Endothelial cell of umbilical vein (primary cell): ENCODE results near the gene HSCB. TPM values are rescaled to one million over a fixed set of nuclear protein-coding genes. Genes with fewer than 3 reads are reported as not detected.

Experiments
- BruUV-seq: library from RNA; stranded (reverse); fragments of 400-500 nt; replicated peaks from 2 replicates; lab custom pipeline; 2021; lab: Mats Ljungman, UMichigan
- CTCF ChIA-PET: fragments of 300-600, 350-600 bp; sonication (Branson Sonifier 250); formaldehyde crosslinking; loops from one replicate; lab custom pipeline; 2021; ENCODE audit warnings: antibody characterized with exemption, inconsistent platforms; lab: Charles Lee
- POLR2A ChIA-PET: fragments of 300-600, 350-600 bp; sonication (Branson Sonifier 250); formaldehyde crosslinking; loops from one replicate; lab custom pipeline; 2021; ENCODE audit warnings: antibody characterized with exemption, inconsistent platforms; lab: Charles Lee
- DNase-seq: peaks from one replicate; pipeline ENCODE4 v3.0.0-alpha.2; 2011; ENCODE audit warnings: low read depth, low spot score
- FAIRE-seq: peaks from 2 replicates; lab custom pipeline; 2011; peaks lifted over from hg19 to GRCh38; lab: Jason Lieb, UNC
- H2AFZ ChIP-seq: 2 replicates; pipeline ENCODE4 v1.6.0; 2012; ENCODE audit warnings: low read depth, low read length, control low read depth, inconsistent platforms
- H3K27ac ChIP-seq: 2 replicates; pipeline ENCODE4 v1.5.1; 2011; ENCODE audit warnings: low read depth, mild to moderate bottlenecking, control low read depth, low read length, moderate library complexity; ENCODE audit not compliant: insufficient read depth
- H3K27me3 ChIP-seq, 2 experiments: 2 replicates each; pipeline versions ENCODE4 v1.6.0 to v1.6.1; 2011; ENCODE audit warnings: low read length in 2 of 2, mixed read lengths in 1 of 2; ENCODE audit not compliant: control insufficient read depth in 2 of 2, insufficient read depth in 2 of 2
- H3K36me3 ChIP-seq, 2 experiments: 2 replicates in 1 of 2; 3 replicates in 1 of 2; pipeline ENCODE4 v1.5.1; 2011; ENCODE audit warnings: low read length in 2 of 2, mild to moderate bottlenecking in 1 of 2, moderate library complexity in 1 of 2; ENCODE audit not compliant: control insufficient read depth in 2 of 2, insufficient read depth in 2 of 2; ENCODE audit errors: extremely low read depth in 1 of 2
- H3K4me1 ChIP-seq: 3 replicates; pipeline ENCODE4 v1.5.1; 2011; ENCODE audit warnings: mild to moderate bottlenecking, low read length; ENCODE audit not compliant: control insufficient read depth, insufficient read depth; ENCODE audit errors: extremely low read depth
- H3K4me2 ChIP-seq: 2 replicates; pipeline ENCODE4 v1.6.1; 2011; ENCODE audit warnings: low read length, control low read depth, mixed read lengths; ENCODE audit not compliant: insufficient read depth
- H3K4me3 ChIP-seq, 3 experiments: fragments of 200-600 bp in 1 of 3; sonication (generic), shearing (Covaris generic) in 1 of 3; replicated peaks in 1 of 3; 2 replicates each; pipeline ENCODE4 v1.5.1; 2011 to 2016; ENCODE audit warnings: control low read depth in 3 of 3, low read length in 3 of 3, mild to moderate bottlenecking in 2 of 3, inconsistent platforms in 1 of 3, low read depth in 1 of 3, moderate library complexity in 1 of 3; ENCODE audit not compliant: insufficient read depth in 1 of 3
- H3K79me2 ChIP-seq: 2 replicates; pipeline ENCODE4 v1.6.0; 2012; ENCODE audit warnings: low read length, inconsistent platforms; ENCODE audit not compliant: control insufficient read depth, insufficient read depth
- H3K9ac ChIP-seq: replicated peaks from 2 replicates; pipeline ENCODE3; 2011; ENCODE audit warnings: low read length, control low read depth; ENCODE audit not compliant: insufficient read depth; ENCODE audit errors: extremely low read depth
- H3K9me1 ChIP-seq: replicated peaks from 3 replicates; pipeline ENCODE4 v1.6.0; 2011; ENCODE audit warnings: mild to moderate bottlenecking, low read length; ENCODE audit not compliant: control insufficient read depth, insufficient read depth; ENCODE audit errors: extremely low read depth
- H3K9me3 ChIP-seq: replicated peaks from 2 replicates; pipeline ENCODE4 v1.5.1; 2012; ENCODE audit warnings: low read length, inconsistent platforms; ENCODE audit not compliant: control insufficient read depth, insufficient read depth
- H4K20me1 ChIP-seq: replicated peaks from 2 replicates; pipeline ENCODE3; 2011; ENCODE audit warnings: mild to moderate bottlenecking, low read length; ENCODE audit not compliant: control insufficient read depth, insufficient read depth; ENCODE audit errors: extremely low read depth
- FOS ChIP-seq: IDR thresholded peaks from 2 replicates; pipeline ENCODE4 v1.6.1; 2011; ENCODE audit warnings: mild to moderate bottlenecking, low read length, moderate library complexity, borderline replicate concordance; ENCODE audit not compliant: insufficient read depth
- POLR2A ChIP-seq: IDR thresholded peaks from 2 replicates; pipeline ENCODE4 v1.6.1; 2012; ENCODE audit warnings: low read depth, mild to moderate bottlenecking, control low read depth, low read length
- POLR2AphosphoS5 ChIP-seq: IDR thresholded peaks from 2 replicates; pipeline ENCODE4 v1.6.1; 2012; ENCODE audit warnings: low read depth, mild to moderate bottlenecking, control low read depth, low read length, moderate library complexity; ENCODE audit not compliant: insufficient read depth
- dilution Hi-C: fragments of 300-500 bp; cut with MboI; formaldehyde crosslinking; loops from one replicate; pipeline ENCODE4 v1.15.0; 2019; ENCODE audit warnings: low sequenced_read_pairs; ENCODE audit not compliant: extremely low pct_ligation_motif_present
- intact Hi-C: fragments of 100-400 bp; cut with micrococcal nuclease; formaldehyde crosslinking; loops from one replicate; pipeline ENCODE4 v1.10.0; 2022
- polyA plus RNA-seq, 4 experiments: library from polyadenylated mRNA; depleted of rRNA in 3 of 4; stranded (reverse) in 3 of 4; unstranded in 1 of 4; fragments of >200 nt; gene quantifications; 2 replicates each; pipeline versions ENCODE4 v1.2.1 to v1.2.3, GENCODE V29; 2011 to 2012; ENCODE audit warnings: missing spikeins in 1 of 4
- total RNA-seq: library from RNA; stranded (reverse); gene quantifications from 2 replicates; pipeline ENCODE4 v1.2.3, GENCODE V29; 2021
- TF ChIP-seq, protein P1 (sequence below), 2 donors: IDR thresholded peaks; 1 replicate in 1 of 2; 2 replicates in 1 of 2; pipeline ENCODE4 v1.5.1; 2011; ENCODE audit warnings: low read length in 2 of 2, mild to moderate bottlenecking in 2 of 2, moderate library complexity in 2 of 2, control low read depth in 1 of 2, inconsistent platforms in 1 of 2, low read depth in 1 of 2; ENCODE audit not compliant: insufficient read depth in 1 of 2; ENCODE audit errors: extremely low read depth in 1 of 2
- TF ChIP-seq, protein P2 (sequence below): IDR thresholded peaks from 2 replicates; pipeline ENCODE4 v1.6.1; 2011; ENCODE audit not compliant: insufficient read depth, insufficient read length

Gene HSCB
- total and polyA plus RNA-seq, 2 donors (not counting 3 experiments of a cell fraction or from before 2014, with no cell fraction given): 18.4 to 20.3 TPM

DNA sequence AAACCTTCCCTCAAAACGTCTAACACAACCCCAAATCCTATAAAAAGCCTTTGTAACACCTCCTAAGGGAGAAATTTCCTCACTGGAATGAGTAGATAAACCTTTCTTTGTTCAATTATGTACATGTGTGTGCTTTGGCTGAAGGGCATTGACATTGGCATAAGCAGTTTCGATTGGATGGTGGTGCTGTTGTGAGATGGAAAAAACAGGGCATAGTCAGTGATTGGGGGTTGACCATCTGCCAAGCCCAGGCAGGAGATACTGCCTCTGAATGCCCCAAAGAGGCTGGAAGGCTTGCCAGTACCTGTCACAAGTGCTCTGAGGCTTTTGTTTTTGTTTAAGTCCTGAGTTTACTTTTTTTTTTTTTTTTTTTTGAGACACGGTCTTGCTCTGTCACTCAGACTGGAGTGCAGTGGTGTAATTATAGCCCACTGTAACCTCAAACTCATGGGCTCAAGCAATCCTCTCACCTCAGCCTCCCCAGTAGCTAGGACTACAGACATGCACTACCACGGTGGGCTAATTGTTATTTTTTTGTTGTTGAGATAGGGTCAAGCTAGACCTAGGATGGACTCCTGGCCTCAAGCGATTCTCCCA is 29.5 kb downstream of the HSCB start:
- no peak overlapping the region for H2AFZ ChIP-seq
- ChIA-PET POLR2A (no interaction called here), CTCF (interaction anchor here (2.4 to 3.0 kb wide), 2 partner anchors 92 to 171 kb away, joined by 6 to 23 read pairs; partner anchors contain the start of gene TTC28)
- no peaks in the 10 kb centered on the region for H4K20me1 ChIP-seq
- no peak overlapping the region for H3K4me2 ChIP-seq
- H3K36me3 ChIP-seq: no peaks in the 10 kb centered on the region
- H3K9ac ChIP-seq: no peak overlapping the region
- peaks cover 4% of the 10 kb centered on the region for H3K4me1 ChIP-seq
- intact Hi-C loops: no loop called here
- dilution Hi-C loops: no loop called here
- no peak overlapping the region for H3K27ac ChIP-seq
- no peaks in the 10 kb centered on the region for H3K9me3 ChIP-seq
- TF ChIP-seq, protein P1, sequence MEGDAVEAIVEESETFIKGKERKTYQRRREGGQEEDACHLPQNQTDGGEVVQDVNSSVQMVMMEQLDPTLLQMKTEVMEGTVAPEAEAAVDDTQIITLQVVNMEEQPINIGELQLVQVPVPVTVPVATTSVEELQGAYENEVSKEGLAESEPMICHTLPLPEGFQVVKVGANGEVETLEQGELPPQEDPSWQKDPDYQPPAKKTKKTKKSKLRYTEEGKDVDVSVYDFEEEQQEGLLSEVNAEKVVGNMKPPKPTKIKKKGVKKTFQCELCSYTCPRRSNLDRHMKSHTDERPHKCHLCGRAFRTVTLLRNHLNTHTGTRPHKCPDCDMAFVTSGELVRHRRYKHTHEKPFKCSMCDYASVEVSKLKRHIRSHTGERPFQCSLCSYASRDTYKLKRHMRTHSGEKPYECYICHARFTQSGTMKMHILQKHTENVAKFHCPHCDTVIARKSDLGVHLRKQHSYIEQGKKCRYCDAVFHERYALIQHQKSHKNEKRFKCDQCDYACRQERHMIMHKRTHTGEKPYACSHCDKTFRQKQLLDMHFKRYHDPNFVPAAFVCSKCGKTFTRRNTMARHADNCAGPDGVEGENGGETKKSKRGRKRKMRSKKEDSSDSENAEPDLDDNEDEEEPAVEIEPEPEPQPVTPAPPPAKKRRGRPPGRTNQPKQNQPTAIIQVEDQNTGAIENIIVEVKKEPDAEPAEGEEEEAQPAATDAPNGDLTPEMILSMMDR (IDR thresholded peaks at IDR 0.05; ENCODE audit: extremely low read depth in 1 of 2, insufficient read depth in 1 of 2, low read depth in 1 of 2, low read length in 2 of 2): no peak
- H3K4me3 ChIP-seq: no peak overlapping the region
- DNase-seq (no peak), FAIRE-seq (no peak)
- BruUV-seq: no TSS peak
- H3K79me2 ChIP-seq: peaks cover 27% of the 10 kb centered on the region
- H3K27me3 ChIP-seq: no peaks in the 10 kb centered on the region
- H3K9me1 ChIP-seq: no peaks in the 10 kb centered on the region

DNA sequence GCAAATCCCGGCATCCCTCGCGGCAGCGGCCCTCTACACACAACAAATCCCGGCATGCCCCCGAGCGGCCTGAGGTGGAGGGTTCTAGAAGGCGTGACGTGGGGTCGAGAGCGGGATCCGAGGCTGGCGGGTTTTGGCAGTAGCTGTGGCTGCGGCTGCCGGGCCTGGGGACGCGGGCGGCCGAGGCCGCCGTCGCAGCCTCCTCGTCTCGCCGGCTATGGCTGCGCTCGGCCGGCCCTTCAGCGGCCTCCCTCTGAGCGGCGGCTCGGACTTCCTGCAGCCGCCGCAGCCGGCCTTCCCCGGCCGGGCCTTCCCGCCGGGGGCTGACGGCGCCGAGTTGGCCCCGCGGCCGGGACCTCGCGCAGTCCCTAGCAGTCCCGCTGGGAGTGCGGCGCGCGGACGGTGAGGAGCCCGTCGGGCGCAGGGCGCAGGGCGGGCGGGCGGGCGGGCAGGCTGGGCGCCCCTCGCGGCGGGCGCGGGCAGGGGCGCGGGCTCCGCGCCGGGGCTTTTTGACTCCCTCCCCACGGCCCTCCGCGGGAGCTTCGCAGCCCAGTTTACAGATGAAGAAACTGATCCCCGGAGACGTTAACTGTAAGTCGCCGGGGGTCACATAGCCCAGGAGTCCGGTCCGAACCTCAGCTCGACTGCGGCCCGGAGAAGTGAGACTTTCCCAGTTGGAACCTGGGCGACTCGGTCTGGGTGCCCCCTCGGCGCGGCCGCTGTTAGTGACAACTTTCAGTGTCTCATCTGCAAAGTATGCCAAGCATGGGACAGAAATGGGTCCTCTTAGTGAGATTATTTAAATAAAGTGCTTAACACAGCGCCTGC is 31.0 kb downstream of the HSCB start, which contains the start of gene CCDC117:
CCDC117 (plus strand) TSS at position 63 of the 828 bp plus-strand sequence; CDS start at position 218, 155 bp downstream.
- POLR2A ChIA-PET: interaction anchor here (0.6 to 1.5 kb wide), 3 partner anchors 14 to 27 kb away, joined by 3 read pairs; no protein-coding TSS in a partner anchor
- Histone ChIP-seq H3K9me3 (no peaks in the 10 kb centered on the region), H3K9me1 (no peaks in the 10 kb centered on the region), H4K20me1 (no peaks in the 10 kb centered on the region), H3K9ac (peak within 1 kb of the TSS; percentile 90), H3K4me3 (peak within 1 kb of the TSS; percentile 31 to 85 (median 51)), H3K36me3 (no peaks in the 10 kb centered on the region), H3K4me2 (peak within 1 kb of the TSS; percentile 86), H3K27ac (peak within 1 kb of the TSS; percentile 79), H3K79me2 (peaks cover 40% of the 10 kb centered on the region), H3K4me1 (peaks cover 4% of the 10 kb centered on the region), H2AFZ (peak within 1 kb of the TSS; percentile 65), H3K27me3 (no peaks in the 10 kb centered on the region)
- FAIRE-seq: peak; percentile 90
- TF ChIP-seq, protein P1 (IDR thresholded peaks at IDR 0.05; ENCODE audit: extremely low read depth in 1 of 2, insufficient read depth in 1 of 2, low read depth in 1 of 2, low read length in 2 of 2): peak; percentile 28 to 37
- TF ChIP-seq, protein P2, sequence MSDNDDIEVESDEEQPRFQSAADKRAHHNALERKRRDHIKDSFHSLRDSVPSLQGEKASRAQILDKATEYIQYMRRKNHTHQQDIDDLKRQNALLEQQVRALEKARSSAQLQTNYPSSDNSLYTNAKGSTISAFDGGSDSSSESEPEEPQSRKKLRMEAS: peak; percentile 38
- TF ChIP-seq POLR2AphosphoS5 (peak; percentile 93), POLR2A (peak; percentile 93), FOS (no peak)
- dilution Hi-C loops: no loop called here
- peak; percentile 94 for DNase-seq
- no TSS peak for BruUV-seq
- CTCF ChIA-PET: interaction anchor here (0.7 to 3.0 kb wide), 10 partner anchors 22 to 172 kb away, joined by 3 to 23 read pairs (median 3); partner anchors contain the start of genes CHEK2, HSCB, TTC28 and XBP1
- intact Hi-C loops: loop anchor here (1.0 to 2.0 kb wide), 7 partner anchors 23 to 172 kb away; partner anchors contain the start of genes HSCB and TTC28
